ENCODE data around the gene VILL. TPM values are rescaled to one million over a fixed set of nuclear protein-coding genes. Genes with fewer than 3 reads are reported as not detected.
A peak's percentile ranks its signal among the peaks of the same experiment; 100 is the strongest.

Gene VILL
- total RNA-seq, 1 experiment from 2014 or later: 2.9 TPM

GRCh38 chr3:37964716-37965115, 25.9 kb upstream of the VILL start:
- Histone ChIP-seq H3K9me3 (ENCODE audit: low read depth, low read length, poor library complexity, severe bottlenecking) (no peaks in the 10 kb centered on the region), H3K27ac (ENCODE audit: low read depth, low read length, poor library complexity, severe bottlenecking) (no peak overlapping the region), H3K36me3 (ENCODE audit: insufficient read depth, low read length, poor library complexity, severe bottlenecking) (no peaks in the 10 kb centered on the region), H3K4me3 (ENCODE audit: low read depth, low read length, poor library complexity, severe bottlenecking) (no peak overlapping the region), H3K27me3 (replicated peaks; ENCODE audit: insufficient read depth, low read depth, low read length, poor library complexity) (no peaks in the 10 kb centered on the region), H3K4me1 (ENCODE audit: insufficient read depth, low read length, poor library complexity, severe bottlenecking) (peaks cover 27% of the 10 kb centered on the region)
- CTCF ChIA-PET: no interaction called here
- TF ChIP-seq CTCF (conservative IDR thresholded peaks at IDR 0.05; ENCODE audit: low read depth, low read length): no peak
- TF ChIP-seq EZH2 (IDR thresholded peaks at IDR 0.05; ENCODE audit: borderline replicate concordance, low read depth, low read length, poor library complexity, severe bottlenecking): no peak
- intact Hi-C loops (cut with micrococcal nuclease; ENCODE audit: unreplicated experiment): no loop called here
- DNase-seq (ENCODE audit: low spot score): no peak
- POLR2A ChIA-PET (ENCODE audit: low non-redundant PET): no interaction called here
- BruUV-seq (replicated peaks): no TSS peak

- Histone ChIP-seq H3K36me3 (ENCODE audit: insufficient read depth, low read length, poor library complexity, severe bottlenecking) (no peaks in the 10 kb centered on the region), H3K4me1 (ENCODE audit: insufficient read depth, low read length, poor library complexity, severe bottlenecking) (peaks cover 13% of the 10 kb centered on the region), H3K27ac (ENCODE audit: low read depth, low read length, poor library complexity, severe bottlenecking) (no peak overlapping the region), H3K4me3 (ENCODE audit: low read depth, low read length, poor library complexity, severe bottlenecking) (no peak overlapping the region), H3K27me3 (replicated peaks; ENCODE audit: insufficient read depth, low read depth, low read length, poor library complexity) (no peaks in the 10 kb centered on the region), H3K9me3 (ENCODE audit: low read depth, low read length, poor library complexity, severe bottlenecking) (no peaks in the 10 kb centered on the region)
- no TSS peak for BruUV-seq (replicated peaks)
- ChIA-PET POLR2A (ENCODE audit: low non-redundant PET) (no interaction called here), CTCF (interaction anchor here (0.7 to 1.8 kb wide), 5 partner anchors 11 to 112 kb away, joined by 3 to 14 read pairs (median 3); no protein-coding TSS in a partner anchor)
- intact Hi-C loops (cut with micrococcal nuclease; ENCODE audit: unreplicated experiment): loop anchor here (1.0 kb wide), 1 partner anchor 112 kb away; no protein-coding TSS in a partner anchor
- TF ChIP-seq EZH2 (IDR thresholded peaks at IDR 0.05; ENCODE audit: borderline replicate concordance, low read depth, low read length, poor library complexity, severe bottlenecking): no peak
- TF ChIP-seq CTCF (conservative IDR thresholded peaks at IDR 0.05; ENCODE audit: low read depth, low read length): peak; percentile 72
- DNase-seq (ENCODE audit: low spot score): peak; percentile 63
These were observed 23.2 kb upstream of the VILL start for GRCh38 chr3:37967260-37967881.

- POLR2A ChIA-PET (ENCODE audit: low non-redundant PET): no interaction called here
- Histone ChIP-seq H3K27ac (ENCODE audit: low read depth, low read length, poor library complexity, severe bottlenecking) (no peak overlapping the region), H3K4me1 (ENCODE audit: insufficient read depth, low read length, poor library complexity, severe bottlenecking) (peaks cover 4% of the 10 kb centered on the region), H3K9me3 (ENCODE audit: low read depth, low read length, poor library complexity, severe bottlenecking) (no peaks in the 10 kb centered on the region), H3K4me3 (ENCODE audit: low read depth, low read length, poor library complexity, severe bottlenecking) (no peak overlapping the region), H3K27me3 (replicated peaks; ENCODE audit: insufficient read depth, low read depth, low read length, poor library complexity) (no peaks in the 10 kb centered on the region), H3K36me3 (ENCODE audit: insufficient read depth, low read length, poor library complexity, severe bottlenecking) (no peaks in the 10 kb centered on the region)
- CTCF ChIA-PET: interaction anchor here (1.3 to 1.8 kb wide), 2 partner anchors 26 to 113 kb away, joined by 3 to 14 read pairs; no protein-coding TSS in a partner anchor
- TF ChIP-seq EZH2 (IDR thresholded peaks at IDR 0.05; ENCODE audit: borderline replicate concordance, low read depth, low read length, poor library complexity, severe bottlenecking) (no peak), CTCF (conservative IDR thresholded peaks at IDR 0.05; ENCODE audit: low read depth, low read length) (no peak)
- no peak for DNase-seq (ENCODE audit: low spot score)
- intact Hi-C loops (cut with micrococcal nuclease; ENCODE audit: unreplicated experiment): no loop called here
- BruUV-seq (replicated peaks): no TSS peak
These were observed 22.4 kb upstream of the VILL start for GRCh38 chr3:37968199-37968598.
